ENCODE measurements around the gene RNF112. TPM values are rescaled to one million over a fixed set of nuclear protein-coding genes. Genes with fewer than 3 reads are reported as not detected.
"Not testable (repeated sequence)": the region's sequence is repeated elsewhere in the genome, so short reads cannot be mapped to it uniquely, and the experiment has no call there.

Gene RNF112
- total RNA-seq, 1 experiment from 2014 or later, result 0.18 TPM

GRCh38 chr17:19461681-19462080 lies 50.6 kb downstream of the RNF112 start:
- Histone ChIP-seq H3K9me2 (replicated peaks; ENCODE audit: low read length) (no peaks in the 10 kb centered on the region), H3K9ac (ENCODE audit: low read length) (no peak overlapping the region), H2AFZ (ENCODE audit: low read length) (no peak overlapping the region), H3K79me2 (ENCODE audit: low read length) (no peaks in the 10 kb centered on the region), H3F3A (ENCODE audit: low read length, unreplicated experiment) (no peaks in the 10 kb centered on the region), H3K27ac (ENCODE audit: low read length) (no peak overlapping the region), H3K4me2 (ENCODE audit: low read length) (no peak overlapping the region), H3K36me3 (ENCODE audit: low read depth, low read length) (no peaks in the 10 kb centered on the region), H3K27me3 (ENCODE audit: low read length) (no peaks in the 10 kb centered on the region), H3K4me3 (ENCODE audit: low read length) (no peak overlapping the region), H4K20me1 (ENCODE audit: low read length) (no peaks in the 10 kb centered on the region), H3K9me3 (ENCODE audit: low read length) (no peaks in the 10 kb centered on the region), H3K4me1 (ENCODE audit: insufficient read depth, low read length) (no peaks in the 10 kb centered on the region)
- TF ChIP-seq CTCF (conservative IDR thresholded peaks at IDR 0.05; ENCODE audit: low read depth, low read length), result no peak
- no peak for TF ChIP-seq EZH2phosphoT487 (IDR thresholded peaks at IDR 0.05; ENCODE audit: borderline replicate concordance, low read length)
- no peak for TF ChIP-seq EZH2 (IDR thresholded peaks at IDR 0.05; ENCODE audit: low read length, unreplicated experiment)
- POLR2A ChIA-PET (ENCODE audit: unreplicated experiment), result no interaction called here
- BruUV-seq (replicated peaks), result no TSS peak
- no peak for DNase-seq
- no peak for ATAC-seq
- intact Hi-C loops (cut with micrococcal nuclease), result no loop called here
- CTCF ChIA-PET, result interaction anchor here (0.7 kb wide), 1 partner anchor 13 kb away, joined by 3 read pairs; no protein-coding TSS in a partner anchor

- H4K20me1 ChIP-seq (ENCODE audit: low read length); H3K9me3 ChIP-seq (ENCODE audit: low read length); POLR2A ChIA-PET (ENCODE audit: unreplicated experiment); H3K4me2 ChIP-seq (ENCODE audit: low read length); H3K9me2 ChIP-seq (replicated peaks; ENCODE audit: low read length); H3K9ac ChIP-seq (ENCODE audit: low read length); ATAC-seq; H3K79me2 ChIP-seq (ENCODE audit: low read length); H3K4me1 ChIP-seq (ENCODE audit: insufficient read depth, low read length); DNase-seq; H3K4me3 ChIP-seq (ENCODE audit: low read length); CTCF ChIA-PET; H3K27me3 ChIP-seq (ENCODE audit: low read length); H3K27ac ChIP-seq (ENCODE audit: low read length); BruUV-seq (replicated peaks); H3K36me3 ChIP-seq (ENCODE audit: low read depth, low read length); H3F3A ChIP-seq (ENCODE audit: low read length, unreplicated experiment); intact Hi-C loops (cut with micrococcal nuclease); H2AFZ ChIP-seq (ENCODE audit: low read length): not testable (repeated sequence)
These were observed 51.5 kb downstream of the RNF112 start for GRCh38 chr17:19462456-19463035.

GRCh38 chr17:19464031-19465026 lies 53.3 kb downstream of the RNF112 start:
- no peaks in the 10 kb centered on the region for H3F3A ChIP-seq (ENCODE audit: low read length, unreplicated experiment)
- intact Hi-C loops (cut with micrococcal nuclease), result no loop called here
- no peaks in the 10 kb centered on the region for H3K27me3 ChIP-seq (ENCODE audit: low read length)
- no peaks in the 10 kb centered on the region for H3K9me2 ChIP-seq (replicated peaks; ENCODE audit: low read length)
- no peaks in the 10 kb centered on the region for H3K79me2 ChIP-seq (ENCODE audit: low read length)
- DNase-seq (no peak), ATAC-seq (no peak)
- no peak overlapping the region for H3K27ac ChIP-seq (ENCODE audit: low read length)
- no peaks in the 10 kb centered on the region for H3K36me3 ChIP-seq (ENCODE audit: low read depth, low read length)
- H3K4me2 ChIP-seq (ENCODE audit: low read length), result no peak overlapping the region
- POLR2A ChIA-PET (ENCODE audit: unreplicated experiment), result no interaction called here
- CTCF ChIA-PET, result no interaction called here
- no peaks in the 10 kb centered on the region for H4K20me1 ChIP-seq (ENCODE audit: low read length)
- H2AFZ ChIP-seq (ENCODE audit: low read length), result no peak overlapping the region
- BruUV-seq (replicated peaks), result no TSS peak
- H3K9me3 ChIP-seq (ENCODE audit: low read length), result no peaks in the 10 kb centered on the region
- H3K4me3 ChIP-seq (ENCODE audit: low read length), result no peak overlapping the region
- H3K9ac ChIP-seq (ENCODE audit: low read length), result no peak overlapping the region
- TF ChIP-seq CTCF (conservative IDR thresholded peaks at IDR 0.05; ENCODE audit: low read depth, low read length), result no peak
- TF ChIP-seq EZH2 (IDR thresholded peaks at IDR 0.05; ENCODE audit: low read length, unreplicated experiment), result no peak
- TF ChIP-seq EZH2phosphoT487 (IDR thresholded peaks at IDR 0.05; ENCODE audit: borderline replicate concordance, low read length), result no peak
- H3K4me1 ChIP-seq (ENCODE audit: insufficient read depth, low read length), result no peaks in the 10 kb centered on the region

Other genes starting within 250 kb of the RNF112 start
- 46.4 and 50.6 TPM in 2 replicates for gene EPN2, start 173.9 kb upstream of the RNF112 start, total RNA-seq (2014; rRNA removed)
- gene B9D1, start 48.5 kb upstream of the RNF112 start, total RNA-seq (2014; rRNA removed), result 42.8 and 48.0 TPM in 2 replicates
- 9.8 and 18.5 TPM in 2 replicates for gene MAPK7, start 32.7 kb upstream of the RNF112 start, total RNA-seq (2014; rRNA removed)
- not detected in 2 replicates for gene MFAP4, start 24.0 kb upstream of the RNF112 start, total RNA-seq (2014; rRNA removed)
- gene SLC47A1, start 122.6 kb downstream of the RNF112 start, total RNA-seq (2014; rRNA removed), result 0.12 and 0.15 TPM in 2 replicates
- 125 and 143 TPM in 2 replicates for gene ALDH3A2, start 237.5 kb downstream of the RNF112 start, total RNA-seq (2014; rRNA removed)